Renal cortical epithelial cell (primary cell): ENCODE data around the gene TDRD10. TPM values are rescaled to one million over a fixed set of nuclear protein-coding genes. Genes with fewer than 3 reads are reported as not detected.

Source experiments
- DNase-seq: peaks from one replicate; pipeline ENCODE4 v3.0.0-alpha.2; 2011; ENCODE audit warnings: low read depth
- total RNA-seq: library from RNA; depleted of rRNA; stranded (reverse); fragments of >200 nt; gene quantifications from 2 replicates; pipeline ENCODE4 v1.2.3, GENCODE V29; 2014

The TDRD10 gene
- total RNA-seq, 1 donor from 2014 or later: 0.10 TPM

DNA sequence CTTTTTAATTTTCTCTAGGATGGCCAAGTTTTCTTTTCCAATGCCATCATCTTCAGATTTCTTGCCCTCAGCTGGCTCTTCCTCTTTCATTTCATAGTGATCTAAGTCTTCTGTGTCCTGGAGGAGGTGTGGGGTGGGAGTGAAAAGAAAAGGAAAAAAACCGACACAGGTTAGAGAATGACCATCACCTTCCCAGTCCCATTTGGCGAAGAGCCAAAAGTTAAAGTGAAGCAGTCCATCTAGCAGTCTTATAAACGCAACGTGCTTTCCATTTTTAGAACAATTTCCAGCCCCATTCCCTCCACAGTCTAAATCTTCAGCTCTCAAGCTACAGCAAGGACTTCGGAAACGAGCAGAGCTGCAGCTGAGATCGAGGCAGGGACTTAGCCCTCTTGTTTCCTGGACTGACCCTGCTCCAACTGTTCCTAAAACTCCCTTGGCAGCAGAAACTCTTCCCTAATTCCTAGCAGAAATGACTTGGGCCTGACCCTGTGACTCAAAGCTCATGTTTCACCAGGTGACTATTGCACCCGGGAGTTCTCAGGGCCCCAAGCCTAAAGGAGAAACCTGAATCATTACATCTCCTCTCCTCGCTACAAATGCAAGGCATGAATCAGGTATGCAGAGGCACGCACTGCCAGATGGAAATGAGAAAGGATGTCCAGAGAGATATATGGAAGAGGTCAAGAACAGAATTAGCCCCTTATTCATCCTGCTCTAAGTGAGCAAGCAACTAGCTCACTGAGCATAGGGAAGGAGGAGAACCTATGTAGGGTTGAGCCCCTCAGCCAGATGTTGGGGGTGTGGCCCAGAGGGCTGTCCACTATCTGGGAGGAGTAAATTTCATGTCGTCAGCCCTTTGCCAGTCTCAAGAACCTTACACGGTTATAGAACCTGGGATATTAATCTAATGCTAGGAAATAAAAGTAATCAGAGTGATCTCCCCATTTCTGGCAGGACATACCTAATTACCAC is 51.3 kb downstream of the TDRD10 start:
- peak; percentile 40 for DNase-seq

DNA sequence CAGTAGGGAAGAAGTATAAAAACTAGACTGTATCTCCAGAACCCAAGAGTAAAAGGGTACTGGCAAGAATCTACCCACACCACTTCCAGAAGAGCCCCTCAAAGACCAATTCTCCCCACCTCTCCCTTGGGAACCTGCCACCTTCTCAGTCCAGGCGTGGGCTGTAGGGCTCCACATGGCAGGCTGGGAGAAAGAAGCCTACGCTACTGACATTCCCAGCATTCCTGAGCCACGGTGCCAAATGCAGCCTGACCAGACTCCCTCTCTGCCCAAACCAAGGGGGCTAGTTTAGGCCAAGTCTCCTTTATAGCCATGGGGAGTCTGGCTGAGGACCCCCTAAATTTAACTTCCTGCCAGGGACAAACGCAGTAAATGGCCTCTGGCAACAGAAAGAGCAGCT is 54.4 kb downstream of the TDRD10 start:
- DNase-seq: peak; percentile 41

DNA sequence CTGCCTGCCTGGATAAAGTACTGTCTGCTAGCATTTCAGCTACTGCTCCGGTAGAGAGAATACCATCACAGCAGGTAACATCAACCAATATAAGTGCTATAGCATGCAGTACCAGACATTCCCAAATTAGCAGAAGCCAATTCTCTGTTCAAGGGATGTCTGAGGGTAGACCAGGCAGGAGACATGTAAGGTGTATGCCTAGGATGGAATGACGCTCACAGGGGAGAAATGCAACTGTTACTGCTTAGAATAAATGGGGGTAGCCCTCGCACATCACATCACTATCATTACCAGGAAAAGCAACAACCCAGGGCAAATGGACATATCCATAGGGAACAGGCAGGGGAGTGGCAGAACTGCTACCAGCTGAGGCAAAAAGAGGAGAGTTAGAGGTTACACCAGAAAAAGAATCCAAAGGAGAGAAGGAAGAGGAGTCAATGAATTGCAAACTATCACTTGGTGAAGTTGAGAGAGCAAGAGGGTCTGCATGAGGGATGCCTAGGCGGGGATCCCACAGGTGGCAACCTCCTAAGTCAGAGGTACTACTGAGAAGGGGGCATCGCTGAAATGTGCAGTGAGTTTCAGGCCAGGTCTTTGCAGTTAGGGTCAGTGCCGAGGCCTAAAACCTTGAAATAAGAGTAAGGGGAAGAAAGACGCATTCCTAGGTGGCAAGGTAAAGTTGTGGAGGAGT is 55.4 kb downstream of the TDRD10 start:
- DNase-seq: no peak

DNA sequence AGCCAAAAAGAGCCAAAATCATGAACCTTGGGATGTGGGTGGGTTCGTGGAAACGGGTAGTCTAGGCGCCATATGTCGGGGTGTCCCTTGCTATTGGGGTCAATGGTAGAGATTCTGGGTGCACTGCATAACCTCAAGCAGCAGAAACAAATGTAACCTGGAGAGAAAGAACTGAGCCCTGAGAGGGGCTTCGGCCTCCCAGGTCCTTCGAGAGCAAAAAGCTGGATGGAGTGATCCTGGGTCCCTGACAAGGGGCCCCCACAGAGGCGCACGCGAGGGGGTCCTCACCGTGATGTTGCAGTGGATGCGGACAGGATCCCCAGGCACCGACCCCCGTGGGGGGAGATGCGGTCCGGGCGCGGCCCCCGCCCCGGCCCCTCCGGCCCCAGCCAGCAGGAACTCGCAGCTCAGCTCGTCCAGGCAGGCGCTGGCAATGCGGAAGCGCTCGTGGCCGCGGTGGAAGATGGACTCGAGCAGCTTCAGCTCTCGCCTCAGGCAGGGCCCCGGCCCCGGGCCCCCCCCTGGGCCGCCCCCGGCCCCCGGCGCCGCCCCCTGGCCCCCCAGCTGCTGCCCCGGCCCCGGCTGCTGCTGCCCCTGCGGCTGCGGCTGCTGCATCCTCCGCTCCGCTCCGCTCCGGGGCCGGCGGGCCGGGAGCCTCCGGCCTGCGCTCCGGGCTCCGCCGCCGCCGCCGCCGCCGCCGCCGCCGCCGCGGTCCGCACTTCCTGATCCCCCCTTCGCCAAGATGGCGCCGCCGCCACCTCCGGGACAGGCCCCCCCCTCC is 56.1 kb downstream of the TDRD10 start, which contains the start of gene UBE2Q1:
Gene UBE2Q1 (minus strand): TSS at position 724 of the 781 bp plus-strand sequence. CDS start 109 bp downstream, at position 615.
- DNase-seq: no peak

DNA sequence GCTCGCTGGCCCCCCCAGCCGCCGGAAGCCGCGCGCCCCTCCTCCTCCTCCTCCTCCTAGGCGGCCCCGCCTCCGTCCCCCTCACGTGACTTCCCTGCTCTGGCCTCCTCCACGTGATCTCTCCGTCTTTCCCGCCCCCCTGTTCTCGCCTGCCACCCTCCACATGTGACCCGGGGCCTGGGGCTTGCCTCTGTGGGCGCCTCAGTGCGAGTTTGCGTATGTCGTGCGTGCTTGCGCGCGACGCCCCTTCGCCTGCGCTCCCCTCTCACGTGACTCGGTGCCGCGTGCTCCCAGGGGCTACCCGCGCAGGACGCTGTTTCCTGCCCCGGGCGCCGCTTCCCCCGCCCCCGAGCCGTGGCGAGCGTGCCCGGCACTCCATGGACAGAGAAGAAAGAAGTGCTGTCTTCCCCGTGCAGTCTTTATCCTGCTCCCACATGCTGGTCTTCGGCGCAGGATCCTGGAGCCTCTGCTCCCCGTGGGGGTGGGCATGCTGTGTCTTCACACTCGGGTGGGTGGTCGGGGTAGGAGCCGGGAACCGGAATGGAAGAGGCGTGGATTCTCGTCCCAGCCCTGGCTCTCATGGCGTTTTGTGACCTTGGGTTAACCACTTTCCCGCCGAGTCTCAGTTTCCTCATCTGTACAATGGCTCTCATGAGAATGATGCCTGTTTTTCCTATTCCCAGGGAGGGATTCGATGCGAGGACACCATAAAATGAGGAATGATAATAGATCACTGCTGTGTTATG is 56.9 kb downstream of the TDRD10 start:
- DNase-seq: peak; percentile 90

DNA sequence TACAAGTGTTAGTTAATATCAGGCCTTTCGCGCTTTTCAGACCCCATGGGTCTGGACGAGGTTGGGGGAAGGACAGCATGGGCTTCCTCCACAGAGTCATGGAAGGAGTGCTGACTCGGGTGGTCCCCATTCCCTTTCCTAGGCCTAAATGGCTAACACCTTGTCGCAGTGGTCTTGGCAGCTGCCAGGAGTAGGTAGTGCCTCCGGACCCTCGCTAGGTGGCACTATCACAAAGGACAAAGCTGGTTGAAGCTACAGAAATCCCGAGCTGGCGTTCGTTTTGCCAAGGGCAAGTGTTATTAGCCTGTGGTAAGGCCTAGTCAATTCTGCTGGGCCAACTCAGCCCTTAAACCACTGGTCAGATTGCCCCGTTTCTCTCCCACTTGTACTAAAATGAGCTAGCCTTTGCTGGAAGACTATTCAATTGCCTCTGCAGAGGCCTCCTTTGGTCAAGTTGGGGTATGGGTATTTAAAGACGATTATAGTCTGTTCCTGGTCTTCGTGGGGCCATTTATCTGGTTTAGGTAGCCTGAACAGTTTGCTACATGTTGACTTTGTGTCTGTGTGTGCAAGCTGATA is 57.5 kb downstream of the TDRD10 start:
- DNase-seq: peak; percentile 85

DNA sequence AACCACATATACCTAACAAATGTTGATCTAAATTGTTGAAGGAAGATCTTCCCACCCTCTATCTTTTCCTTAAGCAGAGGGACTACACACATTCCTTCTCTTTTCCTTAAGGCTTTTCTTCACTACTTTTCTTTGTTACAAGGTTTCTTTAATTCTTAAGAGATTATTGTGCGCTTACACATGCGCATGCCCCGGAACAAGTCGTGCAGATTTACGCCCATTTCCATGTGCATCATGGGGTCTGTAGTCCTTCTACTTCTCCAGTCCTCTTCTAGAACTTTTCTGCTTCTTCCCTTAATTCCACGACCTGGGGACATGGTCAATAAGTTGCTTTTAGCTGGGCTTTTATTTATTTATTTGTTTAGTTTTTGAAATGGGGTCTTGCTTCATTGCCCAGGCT is 63.9 kb downstream of the TDRD10 start:
- no peak for DNase-seq

DNA sequence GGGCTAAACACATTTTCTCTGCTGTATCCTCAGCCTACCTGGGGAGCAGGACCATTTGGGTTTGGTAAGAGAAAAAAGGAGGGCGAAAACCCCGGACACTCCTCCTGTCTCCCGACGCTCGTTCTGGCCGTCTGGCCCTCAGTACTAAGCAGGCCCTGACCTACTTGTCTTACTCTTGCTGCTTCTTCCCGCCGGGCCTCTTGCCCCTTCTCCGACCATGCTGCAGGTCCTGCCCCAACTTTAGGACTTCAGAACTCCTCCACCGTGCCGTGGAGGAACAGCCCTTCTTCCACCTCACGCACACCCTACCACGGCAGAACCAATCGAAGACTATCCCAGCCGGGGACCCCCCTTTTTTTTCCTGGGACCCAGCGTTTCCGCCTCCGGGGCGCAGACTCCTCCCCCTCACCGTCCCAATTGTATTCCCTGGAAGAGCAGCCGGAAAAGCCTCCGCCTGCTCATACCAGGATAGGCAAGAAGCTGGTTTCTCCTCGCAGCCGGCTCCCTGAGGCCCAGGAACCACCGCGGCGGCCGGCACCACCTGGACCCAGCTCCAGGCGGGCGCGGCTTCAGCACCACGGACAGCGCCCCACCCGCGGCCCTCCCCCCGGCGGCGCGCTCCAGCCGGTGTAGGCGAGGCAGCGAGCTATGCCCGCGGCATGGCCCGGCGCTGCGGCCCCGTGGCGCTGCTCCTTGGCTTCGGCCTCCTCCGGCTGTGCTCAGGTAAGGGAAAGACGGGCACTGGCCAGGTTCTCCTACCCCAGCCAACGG is 65.6 kb downstream of the TDRD10 start, which contains the start of gene CHRNB2:
Gene CHRNB2 (plus strand): TSS at position 393 of the 771 bp plus-strand sequence. CDS start 267 bp downstream, at position 660.
- no peak for DNase-seq

DNA sequence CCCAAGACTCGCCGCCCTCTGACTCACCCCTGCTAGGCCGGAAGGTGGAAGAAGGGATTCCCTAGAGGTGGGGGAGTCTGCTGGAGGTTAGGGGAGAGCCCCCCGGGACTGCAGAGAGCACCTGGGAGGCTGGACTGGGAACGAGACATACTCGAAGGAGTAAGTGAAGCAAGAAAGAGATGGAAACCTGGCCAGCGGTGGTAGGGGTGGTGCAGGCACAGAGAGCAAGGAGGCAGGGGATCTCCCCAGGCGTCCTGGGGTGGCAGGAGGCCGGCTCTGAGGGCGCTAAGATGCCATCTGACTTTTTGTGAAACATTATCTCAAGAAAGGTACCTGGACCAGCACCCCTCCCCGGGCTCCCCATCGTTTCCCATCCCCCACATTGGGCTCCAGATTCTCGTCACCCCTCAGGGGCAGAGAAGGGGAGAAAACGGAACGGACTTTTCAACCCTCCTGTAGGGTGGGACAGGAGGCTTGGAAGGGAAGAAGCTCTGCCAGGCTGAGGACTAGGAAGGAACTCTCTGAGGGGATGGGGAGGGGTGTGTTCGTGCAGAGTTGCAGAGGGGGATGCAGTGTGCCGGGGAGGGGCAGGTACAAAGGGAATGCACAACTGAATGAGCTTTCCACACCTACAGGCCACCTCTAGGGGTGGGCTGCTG is 66.3 kb downstream of the TDRD10 start:
- DNase-seq: no peak

DNA sequence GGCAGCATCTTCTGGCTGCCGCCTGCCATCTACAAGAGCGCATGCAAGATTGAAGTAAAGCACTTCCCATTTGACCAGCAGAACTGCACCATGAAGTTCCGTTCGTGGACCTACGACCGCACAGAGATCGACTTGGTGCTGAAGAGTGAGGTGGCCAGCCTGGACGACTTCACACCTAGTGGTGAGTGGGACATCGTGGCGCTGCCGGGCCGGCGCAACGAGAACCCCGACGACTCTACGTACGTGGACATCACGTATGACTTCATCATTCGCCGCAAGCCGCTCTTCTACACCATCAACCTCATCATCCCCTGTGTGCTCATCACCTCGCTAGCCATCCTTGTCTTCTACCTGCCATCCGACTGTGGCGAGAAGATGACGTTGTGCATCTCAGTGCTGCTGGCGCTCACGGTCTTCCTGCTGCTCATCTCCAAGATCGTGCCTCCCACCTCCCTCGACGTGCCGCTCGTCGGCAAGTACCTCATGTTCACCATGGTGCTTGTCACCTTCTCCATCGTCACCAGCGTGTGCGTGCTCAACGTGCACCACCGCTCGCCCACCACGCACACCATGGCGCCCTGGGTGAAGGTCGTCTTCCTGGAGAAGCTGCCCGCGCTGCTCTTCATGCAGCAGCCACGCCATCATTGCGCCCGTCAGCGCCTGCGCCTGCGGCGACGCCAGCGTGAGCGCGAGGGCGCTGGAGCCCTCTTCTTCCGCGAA is 69.4 kb downstream of the TDRD10 start:
- no peak for DNase-seq

DNA sequence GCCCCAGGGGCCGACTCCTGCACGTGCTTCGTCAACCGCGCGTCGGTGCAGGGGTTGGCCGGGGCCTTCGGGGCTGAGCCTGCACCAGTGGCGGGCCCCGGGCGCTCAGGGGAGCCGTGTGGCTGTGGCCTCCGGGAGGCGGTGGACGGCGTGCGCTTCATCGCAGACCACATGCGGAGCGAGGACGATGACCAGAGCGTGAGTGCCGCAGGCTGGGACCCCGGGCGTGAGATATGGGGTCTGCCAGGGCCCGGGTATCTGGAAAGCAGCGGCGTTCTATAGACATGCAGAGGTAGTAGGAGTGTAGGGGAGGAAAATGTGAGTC is 69.9 kb downstream of the TDRD10 start:
- no peak for DNase-seq

DNA sequence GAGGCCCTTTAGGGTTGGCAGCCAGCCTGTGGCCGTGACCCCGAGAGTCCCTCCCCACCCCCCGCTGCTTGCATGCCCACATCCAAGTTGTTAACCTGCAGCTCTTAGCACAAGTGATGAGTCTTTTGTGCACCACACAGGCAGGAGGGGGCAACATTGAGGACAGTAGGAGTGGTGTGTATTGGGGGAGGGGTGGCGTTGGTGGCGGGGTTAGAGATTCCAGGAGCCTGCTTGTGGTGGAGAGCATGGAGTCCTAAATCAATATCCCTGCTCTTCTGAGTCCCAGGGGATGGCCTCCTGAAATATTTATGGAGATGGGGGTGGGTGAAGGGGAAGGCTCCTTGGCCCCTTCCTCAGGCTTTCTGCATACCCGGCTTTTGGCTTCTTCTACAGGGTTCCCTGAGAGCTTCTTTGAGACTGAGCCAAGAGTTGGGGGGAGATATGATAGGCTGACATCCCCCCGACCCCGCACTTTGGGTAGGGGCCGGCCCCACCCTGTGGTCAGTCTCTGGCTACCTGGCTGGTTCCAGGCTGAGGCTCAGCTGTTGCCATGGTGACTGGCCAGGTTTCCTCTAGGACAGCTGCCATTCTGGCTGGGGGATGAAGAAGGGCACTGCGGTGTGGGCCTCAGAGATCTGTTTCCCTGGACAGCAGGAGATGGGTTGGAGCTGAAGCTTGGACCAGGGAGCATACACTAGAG is 70.6 kb downstream of the TDRD10 start:
- no peak for DNase-seq

DNA sequence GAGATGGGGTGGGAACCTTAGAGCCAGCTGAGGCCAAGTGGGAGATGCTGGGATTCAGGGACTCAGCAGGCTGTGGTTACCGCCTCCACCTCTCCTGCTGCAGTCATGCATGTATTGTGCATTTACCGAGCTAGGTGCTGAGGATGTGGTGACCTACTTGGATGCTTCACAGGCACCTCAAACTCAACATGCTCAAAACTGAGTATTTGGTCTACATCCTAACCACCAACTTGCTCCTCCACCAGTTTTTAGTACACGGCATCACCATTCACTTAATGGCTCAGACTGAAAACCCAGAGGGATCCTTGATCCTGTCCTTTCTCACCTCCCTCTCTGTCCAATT is 71.1 kb downstream of the TDRD10 start:
- DNase-seq: no peak

DNA sequence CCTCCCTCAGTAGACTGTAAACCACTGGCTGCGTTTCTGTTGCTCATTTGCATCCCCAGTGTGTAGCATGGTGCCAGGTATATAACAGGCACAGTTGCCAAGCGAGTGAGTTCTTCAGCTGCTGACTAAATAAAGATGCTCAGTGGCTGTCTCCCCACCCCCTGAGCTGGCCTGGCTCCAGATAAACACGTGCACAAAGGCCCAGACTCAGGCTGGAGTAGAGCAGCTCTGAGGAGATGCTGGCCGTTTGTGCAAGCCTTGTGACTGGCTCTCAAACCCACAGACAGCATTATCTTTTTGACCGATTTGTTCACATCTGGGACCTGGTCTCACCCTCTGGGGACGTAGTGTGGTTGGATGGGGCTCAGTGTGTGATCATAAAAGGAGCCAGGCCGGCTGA is 72.7 kb downstream of the TDRD10 start:
- no peak for DNase-seq

DNA sequence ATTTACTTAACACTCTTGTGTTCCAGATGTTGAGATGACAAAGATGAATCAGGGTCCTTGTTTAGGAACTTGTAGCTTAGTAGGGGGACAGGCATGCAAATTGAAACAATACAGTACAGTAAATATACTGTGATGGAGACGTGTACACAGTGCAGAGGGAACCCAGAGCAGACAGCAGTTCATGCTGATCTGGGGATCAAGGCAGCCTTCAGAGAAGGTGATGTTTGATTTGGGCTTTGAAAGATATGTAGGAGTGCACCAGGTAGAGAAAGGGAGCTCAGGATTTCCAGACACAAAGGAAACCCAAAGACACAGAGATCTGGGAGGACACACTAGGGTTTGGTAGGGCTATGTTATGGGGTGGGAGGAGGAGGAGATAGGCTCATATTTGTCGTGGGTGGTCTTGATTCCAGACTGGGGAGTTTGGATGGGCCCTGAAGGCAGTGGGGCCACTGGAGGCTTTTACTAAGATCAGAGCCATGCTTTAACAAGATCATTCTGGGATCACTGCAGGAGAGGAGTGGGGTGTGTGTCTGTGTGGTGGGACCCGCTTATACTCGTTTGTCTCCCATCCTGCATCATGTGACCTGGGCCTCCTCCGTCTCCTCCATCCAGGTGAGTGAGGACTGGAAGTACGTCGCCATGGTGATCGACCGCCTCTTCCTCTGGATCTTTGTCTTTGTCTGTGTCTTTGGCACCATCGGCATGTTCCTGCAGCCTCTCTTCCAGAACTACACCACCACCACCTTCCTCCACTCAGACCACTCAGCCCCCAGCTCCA is 73.3 kb downstream of the TDRD10 start:
- DNase-seq: no peak

DNA sequence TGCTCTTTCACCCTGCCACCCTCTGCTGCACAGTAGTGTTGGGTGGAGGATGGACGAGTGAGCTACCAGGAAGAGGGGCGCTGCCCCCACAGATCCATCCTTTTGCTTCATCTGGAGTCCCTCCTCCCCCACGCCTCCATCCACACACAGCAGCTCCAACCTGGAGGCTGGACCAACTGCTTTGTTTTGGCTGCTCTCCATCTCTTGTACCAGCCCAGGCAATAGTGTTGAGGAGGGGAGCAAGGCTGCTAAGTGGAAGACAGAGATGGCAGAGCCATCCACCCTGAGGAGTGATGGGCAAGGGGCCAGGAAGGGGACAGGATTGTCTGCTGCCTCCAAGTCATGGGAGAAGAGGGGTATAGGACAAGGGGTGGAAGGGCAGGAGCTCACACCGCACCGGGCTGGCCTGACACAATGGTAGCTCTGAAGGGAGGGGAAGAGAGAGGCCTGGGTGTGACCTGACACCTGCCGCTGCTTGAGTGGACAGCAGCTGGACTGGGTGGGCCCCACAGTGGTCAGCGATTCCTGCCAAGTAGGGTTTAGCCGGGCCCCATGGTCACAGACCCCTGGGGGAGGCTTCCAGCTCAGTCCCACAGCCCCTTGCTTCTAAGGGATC is 74.0 kb downstream of the TDRD10 start:
- DNase-seq: no peak

DNA sequence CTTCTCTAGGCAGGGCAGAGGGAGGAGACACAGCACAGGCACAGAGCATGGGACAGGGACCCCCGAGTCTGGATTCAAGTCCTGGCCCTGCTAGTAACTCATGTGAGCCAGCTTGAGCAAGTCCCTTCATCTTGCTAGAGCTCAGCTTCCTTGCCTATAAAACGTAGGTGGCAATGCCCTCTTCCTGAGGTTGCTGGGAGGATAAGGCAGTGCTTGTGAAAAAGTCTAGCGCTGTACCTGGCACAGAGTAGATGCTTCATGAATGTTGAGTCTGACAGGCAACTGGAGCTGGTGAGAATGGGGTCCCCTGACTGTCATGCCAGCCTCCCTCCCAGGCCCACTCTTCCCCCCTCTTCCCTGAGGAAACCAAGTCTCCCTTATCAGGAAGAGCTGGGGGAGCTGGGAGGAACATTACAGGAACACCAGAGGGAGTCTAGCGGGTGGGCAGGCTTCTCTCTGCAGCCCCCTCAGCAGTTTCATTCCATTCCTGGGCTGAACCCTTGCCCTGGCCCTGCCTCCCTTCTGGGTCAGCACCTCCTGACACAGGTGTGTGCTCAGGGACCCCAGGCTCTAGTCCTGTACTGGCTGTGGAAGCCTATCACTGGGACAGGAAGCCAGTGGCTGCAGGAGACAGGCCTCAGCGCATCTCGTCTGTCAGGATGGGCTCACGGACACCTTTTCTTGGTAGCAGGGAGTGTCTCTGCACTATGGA is 75.5 kb downstream of the TDRD10 start:
- no peak for DNase-seq
